Caco-2 (cell line): ENCODE measurements around the gene RNF166. TPM values are rescaled to one million over a fixed set of nuclear protein-coding genes. Genes with fewer than 3 reads are reported as not detected.

Source experiments
- BruUV-seq: library from RNA; stranded (reverse); fragments of 400-500 nt; replicated peaks from 2 replicates; lab custom pipeline; 2021; lab: Mats Ljungman, UMichigan
- CTCF ChIA-PET: fragments of 300-600 bp; sonication (Branson Sonifier 250); formaldehyde crosslinking; loops from one replicate; lab custom pipeline; 2022; ENCODE audit warnings: antibody characterized with exemption; lab: Charles Lee
- POLR2A ChIA-PET: fragments of 300-600 bp; sonication (Branson Sonifier 250); formaldehyde crosslinking; loops from one replicate; lab custom pipeline; 2022; ENCODE audit warnings: antibody characterized with exemption; lab: Charles Lee
- DNase-seq, 2 experiments: peaks; one replicate each; pipeline versions ENCODE4 v3.0.0 to v3.0.0-alpha.2; 2020 to 2022
- H3K27me3 ChIP-seq: replicated peaks from 2 replicates; pipeline ENCODE4 v1.6.0; 2011; ENCODE audit warnings: low read length; ENCODE audit not compliant: control insufficient read depth, insufficient read depth
- H3K36me3 ChIP-seq: 2 replicates; pipeline ENCODE4 v1.5.1; 2011; ENCODE audit warnings: low read length; ENCODE audit not compliant: control insufficient read depth, insufficient read depth
- H3K4me1 ChIP-seq: fragments of 250-450 bp; sonication (Bioruptor Pico); 2 replicates; pipeline ENCODE4 v1.5.1; 2020; ENCODE audit warnings: mild to moderate bottlenecking
- H3K4me3 ChIP-seq: 2 replicates; pipeline ENCODE4 v1.5.1; 2011; ENCODE audit warnings: low read depth, mild to moderate bottlenecking, control low read depth, low read length
- H3K9me3 ChIP-seq: fragments of 250-450 bp; sonication (Bioruptor Pico); 2 replicates; pipeline ENCODE4 v1.5.1; 2020; ENCODE audit warnings: mild to moderate bottlenecking, moderate library complexity
- H3K27ac Mint-ChIP-seq: one replicate; pipeline ENCODE4 v1.8.0; 2022; ENCODE audit warnings: mixed read lengths; ENCODE audit not compliant: unreplicated experiment
- H3K27me3 Mint-ChIP-seq: one replicate; pipeline ENCODE4 v1.8.0; 2022; ENCODE audit warnings: mixed read lengths; ENCODE audit not compliant: insufficient read depth, unreplicated experiment
- H3K36me3 Mint-ChIP-seq: one replicate; pipeline ENCODE4 v1.8.0; 2022; ENCODE audit warnings: mild to moderate bottlenecking, mixed read lengths; ENCODE audit not compliant: insufficient read depth, unreplicated experiment
- H3K4me1 Mint-ChIP-seq: one replicate; pipeline ENCODE4 v1.8.0; 2022; ENCODE audit warnings: low read depth, mixed read lengths; ENCODE audit not compliant: unreplicated experiment
- H3K4me3 Mint-ChIP-seq: one replicate; pipeline ENCODE4 v1.8.0; 2022; ENCODE audit warnings: mild to moderate bottlenecking, moderate library complexity, mixed read lengths; ENCODE audit not compliant: unreplicated experiment
- H3K9me3 Mint-ChIP-seq: one replicate; pipeline ENCODE4 v1.8.0; 2022; ENCODE audit warnings: mixed read lengths; ENCODE audit not compliant: unreplicated experiment
- intact Hi-C: fragments of 100-400 bp; cut with micrococcal nuclease; formaldehyde crosslinking; loops from one replicate; pipeline ENCODE4 v1.10.0; 2022; ENCODE audit not compliant: unreplicated experiment
- total RNA-seq: library from RNA; stranded (reverse); gene quantifications from 2 replicates; pipeline ENCODE4 v1.2.3, GENCODE V29; 2022
- TF ChIP-seq, protein P1 (sequence below), 2 experiments: fragments of 200-600 bp in 1 of 2; IDR thresholded peaks; 1 replicate in 1 of 2; 2 replicates in 1 of 2; pipeline versions ENCODE4 v1.5.1 to v1.8.0; 2011 to 2022; ENCODE audit warnings: antibody characterized with exemption in 1 of 2, control low read depth in 1 of 2, inconsistent platforms in 1 of 2, low read depth in 1 of 2, low read length in 1 of 2, mild to moderate bottlenecking in 1 of 2, moderate library complexity in 1 of 2; ENCODE audit not compliant: insufficient read depth in 1 of 2, severe bottlenecking in 1 of 2, unreplicated experiment in 1 of 2

Gene RNF166
- total RNA-seq, 1 experiment from 2014 or later: 37.3 TPM

GRCh38 chr16:88691924-88692560 lies 14.2 kb downstream of the RNF166 start:
- peaks cover 13% of the 10 kb centered on the region for H3K4me1 Mint-ChIP-seq
- H3K4me1 ChIP-seq: peaks cover 16% of the 10 kb centered on the region

DNA sequence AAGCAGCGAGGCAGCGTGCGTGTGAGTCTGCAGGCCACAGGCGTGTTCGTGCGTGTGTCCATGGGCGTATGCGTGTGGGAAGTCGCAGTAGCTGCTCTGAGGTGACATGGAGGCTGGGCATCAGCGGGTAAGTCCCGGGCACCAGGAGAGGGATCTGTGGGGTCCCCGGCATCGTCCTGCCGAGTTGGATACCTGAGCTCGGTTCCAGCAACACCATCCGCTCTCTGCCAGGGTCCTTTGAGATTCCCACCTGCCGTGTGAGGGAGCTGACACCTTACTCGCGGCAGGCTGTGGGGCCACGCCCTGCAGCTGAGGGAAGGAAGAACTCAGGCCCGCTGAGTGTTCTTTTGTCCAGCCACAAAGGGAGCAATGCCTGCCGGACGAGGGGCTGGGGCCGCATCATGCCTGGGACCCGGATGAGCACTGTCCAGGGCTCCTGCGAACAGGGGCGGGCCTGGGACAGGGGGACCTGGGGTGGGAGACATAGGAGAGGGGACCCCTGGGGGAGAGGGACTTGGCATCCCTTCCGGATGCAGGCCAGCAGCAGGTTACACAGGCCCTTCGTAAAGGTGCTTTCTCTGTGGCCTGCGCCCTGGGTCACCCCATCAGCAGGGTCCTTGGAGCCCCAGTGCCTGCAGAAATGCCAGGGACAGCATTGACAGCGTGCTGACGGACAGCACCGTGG lies 14.9 kb downstream of the RNF166 start:
- Mint-ChIP-seq H3K27ac (no peak overlapping the region), H3K9me3 (no peaks in the 10 kb centered on the region), H3K4me1 (peaks cover 13% of the 10 kb centered on the region), H3K4me3 (no peak overlapping the region), H3K36me3 (peaks cover 6% of the 10 kb centered on the region), H3K27me3 (no peaks in the 10 kb centered on the region)
- Histone ChIP-seq H3K4me1 (peaks cover 21% of the 10 kb centered on the region), H3K4me3 (no peak overlapping the region), H3K9me3 (no peaks in the 10 kb centered on the region), H3K36me3 (no peaks in the 10 kb centered on the region), H3K27me3 (no peaks in the 10 kb centered on the region)
- DNase-seq: no peak
- TF ChIP-seq, protein P1, sequence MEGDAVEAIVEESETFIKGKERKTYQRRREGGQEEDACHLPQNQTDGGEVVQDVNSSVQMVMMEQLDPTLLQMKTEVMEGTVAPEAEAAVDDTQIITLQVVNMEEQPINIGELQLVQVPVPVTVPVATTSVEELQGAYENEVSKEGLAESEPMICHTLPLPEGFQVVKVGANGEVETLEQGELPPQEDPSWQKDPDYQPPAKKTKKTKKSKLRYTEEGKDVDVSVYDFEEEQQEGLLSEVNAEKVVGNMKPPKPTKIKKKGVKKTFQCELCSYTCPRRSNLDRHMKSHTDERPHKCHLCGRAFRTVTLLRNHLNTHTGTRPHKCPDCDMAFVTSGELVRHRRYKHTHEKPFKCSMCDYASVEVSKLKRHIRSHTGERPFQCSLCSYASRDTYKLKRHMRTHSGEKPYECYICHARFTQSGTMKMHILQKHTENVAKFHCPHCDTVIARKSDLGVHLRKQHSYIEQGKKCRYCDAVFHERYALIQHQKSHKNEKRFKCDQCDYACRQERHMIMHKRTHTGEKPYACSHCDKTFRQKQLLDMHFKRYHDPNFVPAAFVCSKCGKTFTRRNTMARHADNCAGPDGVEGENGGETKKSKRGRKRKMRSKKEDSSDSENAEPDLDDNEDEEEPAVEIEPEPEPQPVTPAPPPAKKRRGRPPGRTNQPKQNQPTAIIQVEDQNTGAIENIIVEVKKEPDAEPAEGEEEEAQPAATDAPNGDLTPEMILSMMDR (IDR thresholded peaks at IDR 0.05; ENCODE audit: insufficient read depth in 1 of 2, low read depth in 1 of 2, low read length in 1 of 2, severe bottlenecking in 1 of 2, unreplicated experiment in 1 of 2): no peak
- BruUV-seq: no TSS peak
- ChIA-PET POLR2A (interaction anchor here (0.6 kb wide), 1 partner anchor 993 kb away, joined by 3 read pairs; no protein-coding TSS in a partner anchor), CTCF (no interaction called here)
- intact Hi-C loops: no loop called here

More at GRCh38 chr16:88691924-88692560, 14.2 kb downstream of the RNF166 start:
- no peaks in the 10 kb centered on the region for H3K9me3 Mint-ChIP-seq
- ChIA-PET POLR2A (no interaction called here), CTCF (no interaction called here)
- no peaks in the 10 kb centered on the region for H3K36me3 ChIP-seq
- H3K4me3 Mint-ChIP-seq: no peak overlapping the region
- no peaks in the 10 kb centered on the region for H3K27me3 Mint-ChIP-seq
- TF ChIP-seq, protein P1 (IDR thresholded peaks at IDR 0.05; ENCODE audit: insufficient read depth in 1 of 2, low read depth in 1 of 2, low read length in 1 of 2, severe bottlenecking in 1 of 2, unreplicated experiment in 1 of 2): no peak
- H3K9me3 ChIP-seq: no peaks in the 10 kb centered on the region
- intact Hi-C loops: no loop called here
- H3K27ac Mint-ChIP-seq: no peak overlapping the region
- no peaks in the 10 kb centered on the region for H3K27me3 ChIP-seq
- H3K4me3 ChIP-seq: no peak overlapping the region
- no peak for DNase-seq
- H3K36me3 Mint-ChIP-seq: peaks cover 4% of the 10 kb centered on the region
- BruUV-seq: no TSS peak

DNA sequence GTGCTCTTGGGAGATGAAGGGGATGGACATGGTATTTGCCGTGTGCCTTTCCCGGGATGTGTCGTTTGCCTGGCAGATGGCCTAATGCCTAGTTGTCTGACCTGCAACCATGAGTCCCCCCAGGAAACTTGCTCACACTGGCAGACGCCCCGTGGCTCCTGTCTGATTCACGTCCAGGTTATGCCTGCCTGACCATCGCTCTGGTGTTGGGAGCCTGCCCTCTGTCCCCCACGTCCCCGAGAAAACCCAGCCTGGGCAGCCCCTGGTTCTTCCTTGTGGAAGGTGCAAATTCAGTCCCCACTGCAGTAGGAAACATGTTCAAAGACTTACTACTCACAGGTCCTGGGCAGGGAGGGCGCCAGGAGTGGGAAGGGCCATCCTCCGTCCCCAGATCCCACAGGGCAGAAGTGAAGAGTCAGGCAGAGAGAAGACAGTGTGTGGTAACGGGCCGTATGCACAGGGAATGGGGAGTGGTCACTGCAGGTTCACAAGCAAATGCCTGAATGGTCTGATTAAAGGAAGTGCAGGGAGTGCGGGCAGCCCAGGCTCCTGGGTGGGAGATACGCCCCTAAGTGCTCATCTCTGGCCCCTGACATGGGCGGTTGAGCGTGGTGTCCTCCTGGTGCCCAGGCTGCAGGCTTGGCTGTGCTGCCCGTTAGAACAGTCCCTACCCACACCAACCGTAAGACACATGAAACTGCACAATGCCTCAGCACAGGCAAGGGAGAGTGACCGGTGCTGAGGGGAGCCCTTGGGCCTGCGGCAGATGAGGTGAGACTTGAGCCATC lies 15.7 kb downstream of the RNF166 start:
- Mint-ChIP-seq H3K4me1 (peaks cover 13% of the 10 kb centered on the region), H3K9me3 (no peaks in the 10 kb centered on the region), H3K27me3 (no peaks in the 10 kb centered on the region), H3K36me3 (peaks cover 9% of the 10 kb centered on the region), H3K27ac (no peak overlapping the region), H3K4me3 (no peak overlapping the region)
- Histone ChIP-seq H3K4me3 (no peak overlapping the region), H3K27me3 (no peaks in the 10 kb centered on the region), H3K36me3 (no peaks in the 10 kb centered on the region), H3K4me1 (peaks cover 21% of the 10 kb centered on the region), H3K9me3 (no peaks in the 10 kb centered on the region)
- intact Hi-C loops: no loop called here
- ChIA-PET POLR2A (interaction anchor here (0.6 kb wide), 1 partner anchor 994 kb away, joined by 3 read pairs; no protein-coding TSS in a partner anchor), CTCF (no interaction called here)
- DNase-seq: no peak
- TF ChIP-seq, protein P1 (IDR thresholded peaks at IDR 0.05; ENCODE audit: insufficient read depth in 1 of 2, low read depth in 1 of 2, low read length in 1 of 2, severe bottlenecking in 1 of 2, unreplicated experiment in 1 of 2): no peak
- BruUV-seq: no TSS peak
